ENCODE results near the gene MSI2.

GRCh38 chr17:57408071-57408811, 151.9 kb downstream of the MSI2 start:
- TF ChIP-seq, protein P1, sequence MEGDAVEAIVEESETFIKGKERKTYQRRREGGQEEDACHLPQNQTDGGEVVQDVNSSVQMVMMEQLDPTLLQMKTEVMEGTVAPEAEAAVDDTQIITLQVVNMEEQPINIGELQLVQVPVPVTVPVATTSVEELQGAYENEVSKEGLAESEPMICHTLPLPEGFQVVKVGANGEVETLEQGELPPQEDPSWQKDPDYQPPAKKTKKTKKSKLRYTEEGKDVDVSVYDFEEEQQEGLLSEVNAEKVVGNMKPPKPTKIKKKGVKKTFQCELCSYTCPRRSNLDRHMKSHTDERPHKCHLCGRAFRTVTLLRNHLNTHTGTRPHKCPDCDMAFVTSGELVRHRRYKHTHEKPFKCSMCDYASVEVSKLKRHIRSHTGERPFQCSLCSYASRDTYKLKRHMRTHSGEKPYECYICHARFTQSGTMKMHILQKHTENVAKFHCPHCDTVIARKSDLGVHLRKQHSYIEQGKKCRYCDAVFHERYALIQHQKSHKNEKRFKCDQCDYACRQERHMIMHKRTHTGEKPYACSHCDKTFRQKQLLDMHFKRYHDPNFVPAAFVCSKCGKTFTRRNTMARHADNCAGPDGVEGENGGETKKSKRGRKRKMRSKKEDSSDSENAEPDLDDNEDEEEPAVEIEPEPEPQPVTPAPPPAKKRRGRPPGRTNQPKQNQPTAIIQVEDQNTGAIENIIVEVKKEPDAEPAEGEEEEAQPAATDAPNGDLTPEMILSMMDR (conservative IDR thresholded peaks at IDR 0.05; ENCODE audit: low read length): no peak
- TF ChIP-seq EZH2phosphoT487 (IDR thresholded peaks at IDR 0.05; ENCODE audit: borderline replicate concordance): no peak
